Skin epidermis (tissue), 12 donors: Measurements from ENCODE around the gene BBS12.
"Not testable (repeated sequence)": the region's sequence is repeated elsewhere in the genome, so short reads cannot be mapped to it uniquely, and the experiment has no call there.

Source experiments
- H3K27ac ChIP-seq, 21 experiments: fragments of 200-600 bp; sonication (generic) in 11 of 21; one replicate each; pipeline ENCODE4 v1.5.0; 2020; ENCODE audit warnings: mild to moderate bottlenecking in 3 of 21, inconsistent platforms in 2 of 21, moderate library complexity in 2 of 21
- H3K4me3 ChIP-seq, 7 experiments: fragments of 200-600 bp; sonication (generic) in 2 of 7; one replicate each; pipeline ENCODE4 v1.5.0; 2020; ENCODE audit warnings: inconsistent platforms in 2 of 7, mild to moderate bottlenecking in 2 of 7, moderate library complexity in 1 of 7

Gene BBS12

GRCh38 chr4:122786920-122787319, 54.4 kb downstream of the BBS12 start:
- not testable (repeated sequence) for H3K4me3 ChIP-seq, H3K27ac ChIP-seq

GRCh38 chr4:122787940-122788339, 55.4 kb downstream of the BBS12 start:
- no peak overlapping the region for H3K27ac ChIP-seq

GRCh38 chr4:122788935-122789334, 56.4 kb downstream of the BBS12 start:
- H3K4me3 ChIP-seq: no peak overlapping the region
- H3K27ac ChIP-seq: no peak overlapping the region

More at GRCh38 chr4:122787940-122788339, 55.4 kb downstream of the BBS12 start:
- no peak overlapping the region for H3K4me3 ChIP-seq

- H3K4me3 ChIP-seq: no peak overlapping the region
- H3K27ac ChIP-seq: no peak overlapping the region
Observed at GRCh38 chr4:122793811-122794210, 61.3 kb downstream of the BBS12 start.
